HG02610 (cell line): ENCODE measurements around the gene PAX6.

Experiments used
- ATAC-seq: cut with Tn5 transposase; IDR thresholded peaks from one replicate; pipeline ENCODE4 v1.9.1; 2021; ENCODE audit warnings: mild to moderate bottlenecking, moderate library complexity; ENCODE audit not compliant: unreplicated experiment

PAX6 gene

DNA sequence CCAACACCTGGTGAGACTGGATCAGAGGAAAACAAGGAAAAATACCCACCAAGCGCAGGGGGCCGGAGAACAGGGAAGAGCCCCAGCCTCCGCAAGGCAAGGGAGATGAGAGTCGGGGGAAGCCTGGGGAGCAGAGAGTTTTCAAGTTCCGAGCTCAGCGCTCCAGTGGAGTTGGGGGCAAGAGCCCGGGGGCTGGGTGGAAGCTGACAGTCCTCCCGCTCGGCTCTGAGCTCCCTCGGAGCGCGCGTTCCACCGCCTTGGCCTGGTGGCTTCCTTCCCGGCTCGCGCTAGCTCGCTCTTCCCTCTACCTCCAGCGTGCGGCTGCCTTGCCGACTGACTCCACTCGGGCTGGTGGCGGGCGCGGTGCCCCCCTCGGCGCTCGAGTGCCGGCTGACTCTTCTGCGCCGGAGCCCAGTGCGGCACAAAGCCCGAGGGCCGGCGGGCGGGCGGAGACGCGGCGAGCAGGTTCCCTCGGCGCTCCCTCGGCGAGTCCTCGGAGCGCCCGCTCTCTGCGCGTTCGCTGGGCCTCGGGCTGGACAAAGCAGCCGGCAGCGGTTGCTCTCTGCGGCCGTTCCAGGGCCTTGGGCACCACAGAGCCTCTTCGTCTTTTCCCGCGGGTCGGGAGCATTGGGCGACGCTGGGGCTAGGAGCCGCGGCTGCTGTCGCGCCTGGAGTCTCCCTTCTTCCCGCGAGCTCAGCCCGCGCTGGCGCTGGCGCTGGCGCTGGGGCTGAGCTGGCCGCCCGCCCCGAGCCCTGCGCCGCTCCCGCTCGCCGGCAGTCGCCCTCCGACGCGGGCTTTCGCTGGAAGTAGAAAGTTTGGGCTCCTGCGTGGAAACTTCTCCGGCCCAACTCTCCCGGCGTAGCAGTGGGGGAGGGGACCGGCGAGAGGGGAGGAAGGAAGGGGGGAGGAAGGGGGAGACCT lies 1.0 kb downstream of the PAX6 start:
- no peak for ATAC-seq

DNA sequence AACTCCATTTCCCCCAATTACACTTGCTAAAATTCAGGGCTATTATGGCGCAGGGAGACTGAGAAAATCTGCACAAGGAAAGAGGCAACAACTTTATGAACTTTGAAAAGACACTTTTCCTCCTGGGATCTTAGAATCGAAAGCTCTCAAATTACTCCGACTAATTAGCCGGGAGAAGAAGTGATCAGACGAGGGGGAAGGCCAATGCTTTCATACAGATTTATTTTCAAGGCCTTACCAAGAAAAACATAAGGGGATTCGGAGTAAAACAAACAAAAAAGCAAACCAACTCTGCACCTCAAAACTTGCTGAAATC lies 1.6 kb downstream of the PAX6 start:
- no peak for ATAC-seq

DNA sequence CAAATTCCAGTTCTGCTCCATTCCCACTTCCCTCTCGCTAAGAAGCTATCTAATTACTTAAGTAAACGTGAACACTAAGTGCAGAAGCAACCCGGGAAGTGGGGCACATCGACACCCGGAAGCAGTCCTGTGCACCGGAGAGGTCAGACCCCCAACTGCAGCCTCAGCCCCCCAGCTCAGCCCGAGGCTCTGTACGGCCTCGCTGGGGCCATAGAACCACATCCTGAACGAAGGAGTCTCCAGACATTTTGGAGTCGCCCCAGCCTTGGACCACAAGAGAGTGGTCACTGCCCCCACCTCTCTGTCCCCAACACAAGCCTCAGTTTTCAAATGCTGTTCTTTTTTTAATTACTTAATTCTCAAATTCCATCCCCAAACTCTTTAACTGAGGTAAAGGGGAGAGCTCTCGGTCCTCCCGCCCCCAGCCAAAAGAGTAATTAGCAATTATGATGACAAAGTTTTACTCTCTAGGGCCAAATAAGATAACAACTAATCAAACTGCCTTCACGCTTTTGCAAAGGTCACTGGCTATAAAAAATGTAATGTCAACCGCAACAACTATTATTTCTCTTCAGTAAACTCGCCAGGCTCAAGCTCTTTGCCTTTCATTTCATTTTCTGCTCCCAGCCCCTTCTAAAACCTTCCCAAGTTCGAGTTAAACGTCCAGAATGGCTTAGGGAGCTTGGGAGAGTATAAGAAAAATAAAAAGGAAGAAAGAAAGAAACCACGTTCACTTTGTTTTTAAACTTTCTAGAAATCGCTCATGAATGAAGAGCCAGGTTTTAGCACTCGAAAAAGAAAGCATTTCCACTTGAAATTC lies 2.2 kb downstream of the PAX6 start:
- no peak for ATAC-seq

DNA sequence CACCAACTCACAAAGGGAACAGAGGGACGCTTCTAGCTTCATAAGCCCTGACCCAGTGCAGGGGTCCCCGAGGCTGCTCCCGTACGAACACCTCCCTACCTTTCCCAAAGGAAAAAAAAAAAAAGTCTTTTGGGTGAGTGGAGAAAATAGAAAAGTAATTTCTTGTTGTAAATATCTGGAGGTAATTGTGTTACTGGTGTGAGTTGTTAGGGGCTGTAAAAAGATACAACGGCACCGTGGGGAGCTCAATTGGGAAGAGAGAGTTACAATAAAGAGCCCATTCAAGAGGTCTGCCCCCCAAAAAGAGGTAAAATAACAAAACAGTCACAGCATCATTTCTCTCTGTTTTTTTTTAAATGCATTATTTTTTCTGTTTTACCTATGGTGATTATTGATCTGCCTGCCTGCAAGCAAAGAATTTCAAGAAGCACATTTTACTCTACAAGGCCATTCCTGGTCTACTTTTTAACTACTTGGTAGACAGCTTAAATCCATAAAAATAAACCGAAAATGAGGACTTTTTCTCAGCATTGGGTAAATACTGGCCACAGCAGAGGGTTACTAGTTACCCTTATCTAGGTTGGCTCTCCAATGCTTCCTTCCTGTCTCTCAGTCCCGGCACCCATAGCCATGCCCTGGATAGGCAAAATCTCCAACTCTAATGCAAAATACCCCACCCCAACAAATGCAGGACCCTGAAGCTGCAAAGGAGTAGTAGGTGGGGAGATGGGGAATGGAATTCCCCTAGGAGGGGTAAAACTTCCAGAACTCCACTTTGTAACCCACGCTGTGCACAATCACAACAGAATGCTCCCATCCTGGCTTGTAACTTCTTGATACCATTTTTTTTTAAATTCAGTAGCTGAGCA lies 3.1 kb downstream of the PAX6 start:
- no peak for ATAC-seq

DNA sequence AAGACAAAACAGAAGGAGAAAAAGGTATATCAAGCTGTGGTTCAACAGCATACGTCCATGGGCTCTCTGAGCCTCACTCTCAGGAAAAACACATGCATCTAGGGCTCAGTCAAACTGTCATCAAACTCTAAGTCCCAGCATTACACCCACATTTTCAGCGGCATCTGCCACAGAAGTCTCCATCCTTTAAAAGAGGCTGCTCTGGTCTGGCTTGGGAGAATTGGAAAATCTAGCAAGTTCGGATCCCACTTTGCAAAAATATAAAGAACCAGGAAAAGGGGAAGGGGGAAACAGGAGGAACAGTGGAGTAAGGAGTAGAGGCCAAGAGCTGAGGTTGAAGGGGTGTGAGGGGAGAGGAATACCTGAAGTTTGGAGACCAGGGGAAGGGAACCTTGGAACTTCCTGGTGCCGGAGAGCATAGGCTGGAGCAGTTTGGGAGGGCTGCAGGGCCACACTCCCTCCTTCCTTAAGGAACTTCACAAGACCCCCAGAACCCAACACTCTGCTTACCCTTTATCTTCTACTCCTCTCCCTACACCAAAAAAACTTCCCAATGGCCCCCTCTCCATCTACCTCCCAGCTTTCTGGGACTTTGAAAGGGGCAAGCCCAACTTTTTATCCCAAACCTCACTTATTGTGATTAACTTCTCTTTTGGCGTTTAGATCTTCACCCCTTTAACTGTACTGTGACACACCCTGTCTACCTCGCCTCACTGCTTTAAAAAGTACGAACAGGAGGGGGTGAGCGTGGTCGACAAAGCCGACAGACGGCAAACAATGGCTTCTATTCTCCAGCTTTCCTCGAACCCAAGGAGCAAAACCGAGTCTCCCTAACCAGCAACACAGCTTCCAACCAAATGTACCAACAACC lies 4.0 kb downstream of the PAX6 start:
- no peak for ATAC-seq

DNA sequence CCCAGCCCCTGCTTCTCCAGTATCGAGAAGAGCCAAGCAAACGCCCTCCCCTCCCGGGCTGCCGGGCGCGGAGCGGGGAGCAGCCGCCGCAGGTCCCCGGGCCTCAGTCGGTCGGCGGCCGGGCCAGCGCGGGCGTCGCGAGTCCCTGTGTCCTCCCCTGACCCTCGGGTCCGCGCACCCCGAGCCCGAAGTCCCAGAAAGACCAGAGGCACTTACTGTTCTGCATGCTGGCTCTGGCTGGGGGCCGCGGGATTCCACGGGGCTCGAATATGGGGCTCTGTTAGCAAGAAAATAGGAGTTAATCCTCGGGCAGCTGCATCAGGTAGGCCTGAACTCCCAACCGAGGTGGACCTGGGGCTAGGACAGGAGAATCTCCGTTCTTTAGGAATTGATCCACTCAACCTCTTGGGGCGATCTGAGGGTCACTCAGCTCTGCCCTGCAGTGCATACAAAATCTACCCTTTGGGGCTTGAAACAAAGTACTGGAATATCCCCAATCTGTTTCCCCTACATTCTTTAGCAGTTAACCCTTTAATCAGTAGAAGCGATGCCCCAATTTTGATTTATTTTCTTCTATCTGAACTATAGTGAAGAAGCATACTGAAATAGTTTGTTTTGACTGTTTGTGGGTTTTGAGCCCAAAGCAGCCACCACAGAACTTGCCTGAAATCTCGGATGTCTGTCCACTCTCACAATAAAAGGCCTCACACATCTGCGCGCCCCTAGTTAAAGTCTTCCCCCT lies 4.8 kb downstream of the PAX6 start:
- no peak for ATAC-seq

DNA sequence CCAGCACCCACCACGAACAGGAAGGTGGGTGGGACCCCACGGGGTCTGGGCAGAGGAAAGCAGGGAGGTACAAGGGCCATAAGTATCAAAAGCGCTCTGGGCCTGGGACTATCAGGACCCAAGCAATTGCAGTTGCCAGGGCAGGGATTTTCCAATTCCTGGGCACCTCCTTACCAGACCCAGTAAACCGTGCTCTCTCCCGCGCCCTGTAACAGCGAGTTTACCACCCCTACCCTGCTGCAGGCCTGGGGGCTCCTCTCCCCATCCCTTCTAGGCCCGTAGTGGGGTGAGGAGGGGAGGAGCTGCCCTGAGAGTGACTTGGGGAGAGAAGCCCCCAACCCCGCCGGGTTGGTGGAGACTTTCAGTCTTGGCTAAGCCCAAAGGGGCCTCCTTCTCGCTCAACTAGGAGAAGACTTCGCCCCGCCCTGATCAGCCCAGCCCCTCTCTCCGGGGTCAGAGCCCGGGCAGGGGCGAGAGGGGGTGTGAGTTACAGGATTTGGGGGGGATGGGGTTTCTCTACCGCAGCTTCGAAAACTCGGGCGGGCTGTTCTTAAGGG lies 5.4 kb downstream of the PAX6 start:
- ATAC-seq = no peak

DNA sequence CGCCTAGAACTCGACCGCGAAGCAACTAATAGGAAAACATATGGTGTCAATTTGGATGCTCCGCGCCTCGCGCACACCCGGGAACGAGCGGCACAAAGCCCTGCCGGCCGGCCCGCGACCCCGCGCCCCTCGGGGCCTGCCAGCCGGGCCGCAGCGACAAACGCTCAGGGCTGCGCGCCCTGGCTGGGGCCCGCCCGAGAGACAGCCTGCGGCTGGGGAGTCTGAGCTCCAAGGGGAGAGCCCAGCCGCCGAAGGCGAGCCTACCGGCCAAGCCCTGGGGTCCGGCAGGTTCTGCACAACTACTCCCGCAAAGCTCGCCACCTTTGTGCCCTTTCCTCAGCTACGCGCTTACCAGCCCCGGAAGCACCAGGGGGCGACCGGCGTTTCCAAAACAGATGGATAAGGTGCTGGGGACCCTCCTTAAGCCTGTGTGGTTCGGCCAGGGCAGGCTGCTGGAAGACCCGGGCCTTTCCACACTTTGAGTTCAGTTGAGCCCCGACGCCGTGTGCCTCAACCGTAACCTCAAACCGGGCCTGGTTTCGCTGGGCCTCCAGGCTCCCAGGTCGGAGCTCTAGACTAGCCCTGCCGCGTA lies 6.0 kb downstream of the PAX6 start:
- no peak for ATAC-seq

DNA sequence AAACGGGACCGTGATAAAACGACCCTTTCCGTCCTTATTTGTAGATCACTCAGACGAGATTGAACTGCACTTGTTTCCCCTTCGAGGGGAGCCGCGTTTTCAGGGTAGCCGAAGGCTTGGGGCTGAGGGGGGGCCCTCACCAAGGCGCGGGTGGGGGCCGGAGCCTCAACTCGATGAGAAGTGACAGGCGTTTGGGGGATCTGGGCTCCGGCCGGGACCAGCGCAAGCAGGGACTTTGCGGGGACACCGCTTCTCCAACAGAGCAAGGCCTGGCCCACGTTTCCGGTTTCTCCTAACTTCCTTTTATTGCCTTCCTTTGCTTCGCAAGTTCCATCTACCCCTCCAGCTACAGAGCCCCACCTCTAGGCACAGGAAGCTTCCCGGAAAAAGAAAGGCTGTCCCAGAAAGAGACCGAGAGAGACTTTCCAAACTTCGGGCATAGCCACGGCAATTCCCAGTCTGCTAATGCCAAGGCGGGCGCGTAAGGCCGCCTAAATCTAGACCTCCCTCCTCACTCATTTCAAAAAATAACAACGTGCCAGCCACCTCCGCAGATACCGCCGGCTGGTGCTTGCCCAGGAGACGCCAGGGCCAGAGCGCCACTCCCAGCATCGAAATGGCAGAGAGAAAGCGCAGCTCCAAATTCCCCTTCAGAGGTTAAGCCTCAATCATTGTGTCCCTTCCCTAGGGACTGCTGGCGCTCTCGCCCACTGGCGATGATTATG lies 6.6 kb downstream of the PAX6 start:
- ATAC-seq = no peak

DNA sequence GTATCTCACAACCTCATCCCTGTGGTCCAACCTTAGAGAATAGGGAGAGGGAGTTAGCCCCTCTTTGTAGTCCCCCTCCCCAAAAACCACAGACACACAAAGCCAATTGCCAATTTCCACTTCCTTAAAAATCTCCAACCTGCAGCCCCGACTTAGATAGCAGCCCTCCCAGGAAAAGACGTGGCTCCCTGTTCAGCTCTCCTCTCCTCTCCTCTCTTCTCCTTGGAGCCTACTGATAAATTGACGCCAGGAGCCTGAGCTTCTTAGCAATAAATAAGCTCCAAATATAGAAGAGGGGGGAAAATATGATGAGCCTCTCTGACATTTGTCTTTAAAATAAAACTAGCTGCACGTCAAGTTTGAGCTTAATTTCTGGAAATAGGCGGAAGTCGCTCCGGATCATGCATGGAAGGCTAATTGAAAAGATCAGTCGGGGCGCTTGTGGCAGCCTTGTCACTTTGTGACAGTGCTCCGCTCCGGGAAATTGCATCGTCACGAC lies 7.3 kb downstream of the PAX6 start:
- ATAC-seq = no peak

DNA sequence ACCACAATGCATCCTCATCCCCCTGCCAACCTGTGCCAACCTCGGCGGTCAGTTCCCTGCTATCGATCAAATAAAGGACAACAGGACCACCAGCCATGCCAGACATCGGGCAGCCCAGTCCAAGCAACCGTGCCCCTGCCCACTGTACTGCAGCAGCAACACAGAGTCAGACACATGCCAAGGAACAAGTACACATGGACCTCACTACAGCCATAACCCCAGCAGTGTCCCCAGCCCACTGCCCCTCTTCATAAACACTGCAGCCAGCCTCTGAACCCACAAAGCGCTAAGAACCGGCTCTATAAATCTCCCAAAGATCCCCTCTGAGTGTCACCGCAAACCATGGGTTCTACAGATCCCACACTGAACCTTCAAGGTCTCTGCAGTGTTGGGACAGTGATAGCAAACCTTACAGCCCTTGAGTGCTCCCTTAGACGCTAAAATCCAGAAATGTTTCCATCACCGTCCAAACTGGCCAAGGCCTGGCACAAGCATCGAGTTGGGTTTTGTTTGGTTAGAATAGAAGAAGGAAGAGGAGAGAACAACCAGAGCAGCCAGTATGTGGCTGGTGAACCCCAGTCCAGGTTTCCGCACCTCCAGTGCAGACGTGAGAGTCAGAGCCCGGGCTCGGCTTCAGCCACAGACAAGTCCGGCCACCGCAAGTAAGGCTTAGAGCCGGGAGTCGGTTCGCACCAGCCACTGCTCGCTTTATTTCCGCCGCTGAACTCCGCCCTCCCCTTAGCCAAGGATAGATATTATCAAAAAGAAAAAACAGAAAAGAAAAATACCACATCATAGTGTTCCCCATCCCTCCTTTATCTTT lies 7.9 kb downstream of the PAX6 start:
- ATAC-seq = no peak

DNA sequence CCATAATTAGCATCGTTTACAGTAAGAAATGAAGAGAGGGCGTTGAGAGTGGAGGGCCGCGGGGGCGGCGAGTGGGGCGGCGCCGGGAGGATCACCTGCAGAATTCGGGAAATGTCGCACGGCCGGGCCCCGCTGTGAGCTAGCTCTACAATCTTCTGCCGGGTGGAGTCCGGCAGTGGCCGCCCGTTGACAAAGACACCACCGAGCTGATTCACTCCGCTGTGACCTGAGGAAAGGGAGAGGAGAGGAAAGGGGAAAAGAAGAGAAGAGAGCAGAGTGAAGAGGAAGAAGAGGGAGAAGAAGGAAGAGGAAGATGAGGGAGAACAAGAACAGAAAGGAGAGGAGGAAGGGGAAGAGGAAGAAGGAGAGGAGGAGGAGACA lies 8.5 kb downstream of the PAX6 start:
- ATAC-seq = no peak

DNA sequence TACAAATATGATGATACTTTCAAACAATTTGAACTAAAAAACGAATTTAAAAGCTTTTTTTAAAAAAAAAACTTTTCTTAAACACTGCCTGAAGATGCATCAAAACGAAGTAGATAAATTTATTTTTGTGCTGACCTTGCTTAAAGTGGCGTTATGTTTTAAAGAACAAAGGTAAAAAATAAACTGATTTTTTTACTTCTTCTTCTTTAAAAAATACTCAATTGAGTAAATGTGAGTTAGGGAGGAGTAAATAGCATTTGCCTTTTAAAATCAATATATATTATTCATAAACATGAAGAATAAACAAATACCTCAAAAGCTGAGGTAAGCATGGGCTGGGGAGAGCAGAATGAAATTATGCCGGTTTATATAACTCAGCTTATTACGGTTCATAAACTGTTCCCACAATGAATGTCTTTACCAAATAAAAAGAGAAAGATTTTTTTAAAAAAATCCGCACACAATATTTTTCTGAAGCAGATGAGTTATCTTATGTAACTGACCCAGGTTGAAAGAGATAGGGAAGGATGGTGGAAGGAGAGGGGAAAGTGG lies 9.0 kb downstream of the PAX6 start:
- no peak for ATAC-seq

DNA sequence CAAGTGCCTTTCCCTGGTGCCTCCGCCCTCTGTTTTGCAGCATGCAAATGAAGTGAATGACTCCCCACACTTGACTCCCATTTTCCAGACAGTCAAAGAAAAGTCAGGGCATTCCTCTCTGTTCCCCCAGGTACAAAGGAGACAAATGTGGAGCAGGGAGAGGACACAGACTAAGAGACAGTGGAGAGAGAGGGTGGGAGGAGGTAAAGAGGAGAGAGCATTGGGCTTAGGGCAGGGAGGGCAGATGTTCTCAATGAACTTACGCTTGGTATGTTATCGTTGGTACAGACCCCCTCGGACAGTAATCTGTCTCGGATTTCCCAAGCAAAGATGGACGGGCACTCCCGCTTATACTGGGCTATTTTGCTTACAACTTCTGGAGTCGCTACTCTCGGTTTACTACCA lies 9.8 kb downstream of the PAX6 start:
- no peak for ATAC-seq

DNA sequence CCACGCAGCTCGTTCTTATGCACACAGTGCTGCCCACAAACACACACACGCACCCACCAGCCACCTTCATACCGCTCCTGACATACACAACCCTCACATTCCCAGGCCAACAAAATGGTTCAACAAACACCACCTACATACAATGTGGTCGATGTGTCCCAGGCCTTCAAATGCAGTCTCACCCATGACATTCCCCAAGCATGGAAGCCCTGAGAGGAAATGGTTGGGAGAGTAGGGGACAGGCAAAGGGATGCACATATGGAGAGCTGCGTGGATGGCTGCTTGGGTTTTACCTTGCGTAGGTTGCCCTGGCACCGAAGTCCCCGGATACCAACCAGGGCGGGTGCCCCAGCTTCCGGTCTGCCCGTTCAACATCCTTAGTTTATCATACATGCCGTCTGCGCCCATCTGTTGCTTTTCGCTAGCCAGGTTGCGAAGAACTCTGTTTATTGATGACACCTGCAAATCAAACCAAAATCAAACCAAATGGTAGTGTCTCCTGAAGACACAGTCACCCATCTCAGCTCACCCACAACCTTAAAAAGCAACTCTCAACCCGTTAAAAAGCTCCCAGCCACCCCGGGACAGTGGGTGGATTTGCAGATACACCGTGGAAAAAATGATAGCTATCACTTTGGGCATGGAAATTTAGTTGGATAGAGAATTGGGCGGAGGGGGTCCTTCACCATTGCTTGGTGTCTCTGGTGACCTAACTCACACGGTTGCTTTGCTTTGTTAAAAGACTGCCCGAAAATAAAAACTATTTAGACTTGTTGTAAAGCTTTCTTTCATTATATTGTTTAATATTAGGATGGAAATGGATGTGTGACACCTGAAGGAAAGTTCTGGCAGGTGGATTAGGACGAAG lies 10.5 kb downstream of the PAX6 start:
- ATAC-seq = no peak
